ENCODE results near the gene OR51A2.
"Not testable (repeated sequence)": the region's sequence is repeated elsewhere in the genome, so short reads cannot be mapped to it uniquely, and the experiment has no call there.

Gene OR51A2, protein sequence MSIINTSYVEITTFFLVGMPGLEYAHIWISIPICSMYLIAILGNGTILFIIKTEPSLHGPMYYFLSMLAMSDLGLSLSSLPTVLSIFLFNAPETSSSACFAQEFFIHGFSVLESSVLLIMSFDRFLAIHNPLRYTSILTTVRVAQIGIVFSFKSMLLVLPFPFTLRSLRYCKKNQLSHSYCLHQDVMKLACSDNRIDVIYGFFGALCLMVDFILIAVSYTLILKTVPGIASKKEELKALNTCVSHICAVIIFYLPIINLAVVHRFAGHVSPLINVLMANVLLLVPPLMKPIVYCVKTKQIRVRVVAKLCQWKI

DNA sequence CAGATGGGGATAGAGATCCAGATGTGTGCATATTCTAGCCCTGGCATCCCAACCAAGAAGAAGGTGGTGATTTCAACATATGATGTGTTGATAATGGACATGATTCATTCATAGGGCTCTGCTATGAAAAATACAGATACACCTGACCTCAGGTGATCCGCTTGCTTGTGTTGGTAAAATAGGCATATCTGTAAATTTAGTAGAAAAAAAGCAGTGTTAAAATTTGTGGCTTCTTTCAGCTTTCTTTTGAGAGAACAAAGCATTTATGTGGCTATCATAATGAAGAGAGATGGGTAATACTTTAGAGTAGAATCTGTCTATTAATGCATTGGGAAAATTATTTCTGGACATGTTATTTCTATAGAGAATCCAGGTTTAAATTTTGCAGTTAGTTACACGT, at the start of gene OR51A2:
Gene OR51A2 (minus strand): TSS at position 101 of the 400 bp plus-strand sequence. CDS start 0 bp downstream, at position 101.
- DNase-seq = not testable (repeated sequence)

DNA sequence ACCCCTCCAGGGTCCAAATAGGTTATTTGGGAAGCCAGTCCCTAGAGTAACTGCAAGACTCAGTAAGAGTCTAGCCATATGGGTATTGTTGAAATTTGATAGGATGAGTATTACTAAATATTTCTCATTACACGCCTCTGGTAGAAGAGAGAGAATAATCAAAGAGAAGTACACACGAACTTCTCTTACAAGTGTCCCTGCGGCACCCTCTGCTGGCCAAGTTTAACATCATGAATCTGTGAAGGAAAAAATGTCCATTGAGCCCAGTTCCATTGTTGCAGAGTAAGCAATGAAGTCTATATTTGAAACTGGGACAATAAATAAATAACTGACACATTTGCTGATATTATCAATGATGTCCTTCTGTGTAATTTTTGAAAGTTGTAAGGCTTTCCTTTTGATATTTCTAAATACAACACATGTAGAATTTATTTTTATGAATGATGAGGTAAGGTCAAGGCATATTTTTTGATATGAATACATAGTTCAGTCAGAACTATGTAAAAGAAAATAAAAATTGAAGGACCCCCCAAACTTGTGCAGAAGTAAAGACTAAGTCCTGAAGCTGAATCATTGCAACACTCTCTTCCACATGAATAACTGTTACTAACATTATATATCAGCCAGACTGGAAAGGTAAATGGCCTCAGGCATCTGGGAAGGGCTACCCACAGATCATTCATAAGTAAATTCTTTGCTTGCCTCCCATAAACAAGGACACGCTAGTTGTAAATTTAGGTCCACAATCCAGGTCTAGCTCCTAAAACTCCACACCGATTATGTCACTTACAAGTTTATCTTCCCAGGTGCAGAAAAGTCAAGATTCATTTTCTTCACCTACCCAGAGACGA, 49.1 kb upstream of the OR51A2 start:
- DNase-seq = peak; percentile 51

DNA sequence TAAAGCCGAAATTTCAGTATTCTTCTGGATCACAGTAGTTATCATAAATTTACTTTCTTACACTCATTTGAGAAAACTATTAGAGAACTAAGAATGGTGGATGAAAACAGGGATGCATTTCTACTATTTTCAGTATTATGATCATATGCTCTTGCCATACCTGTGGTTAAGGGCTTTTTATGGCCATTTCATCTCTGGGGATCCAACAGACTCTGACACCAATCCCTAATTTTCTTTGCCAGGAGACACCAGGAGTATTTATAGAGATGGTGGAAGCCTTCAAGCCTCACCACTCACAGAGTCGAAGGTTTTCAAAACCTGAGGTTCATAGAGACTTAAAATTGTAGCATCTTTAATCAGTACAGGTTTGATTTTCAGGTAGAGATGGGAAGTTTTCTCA, 39.0 kb upstream of the OR51A2 start, which contains the start of gene OR51L1:
Gene OR51L1 (plus strand): TSS at position 301 of the 400 bp plus-strand sequence. CDS start 4,132 bp downstream, outside the sequence.
- no peak for DNase-seq

DNA sequence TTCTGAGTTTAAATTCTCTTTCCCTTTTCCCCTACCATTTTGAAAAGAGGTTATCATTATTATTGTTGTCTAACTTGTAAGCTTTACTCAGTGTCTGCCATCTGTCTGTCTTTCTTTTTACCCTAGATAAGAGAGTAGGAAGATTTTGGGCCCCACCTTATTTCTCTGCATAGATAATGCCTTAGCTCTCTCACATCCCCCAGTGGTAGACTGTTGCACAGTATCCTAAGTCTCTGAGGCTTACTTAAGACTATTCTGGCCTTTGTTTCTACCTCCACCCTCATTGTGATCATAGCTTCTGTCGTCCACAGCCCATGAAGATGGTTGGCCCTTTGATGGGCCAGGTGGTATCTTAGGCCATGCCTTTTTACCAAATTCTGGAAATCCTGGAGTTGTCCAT, 35.5 kb upstream of the OR51A2 start:
- DNase-seq = no peak

DNA sequence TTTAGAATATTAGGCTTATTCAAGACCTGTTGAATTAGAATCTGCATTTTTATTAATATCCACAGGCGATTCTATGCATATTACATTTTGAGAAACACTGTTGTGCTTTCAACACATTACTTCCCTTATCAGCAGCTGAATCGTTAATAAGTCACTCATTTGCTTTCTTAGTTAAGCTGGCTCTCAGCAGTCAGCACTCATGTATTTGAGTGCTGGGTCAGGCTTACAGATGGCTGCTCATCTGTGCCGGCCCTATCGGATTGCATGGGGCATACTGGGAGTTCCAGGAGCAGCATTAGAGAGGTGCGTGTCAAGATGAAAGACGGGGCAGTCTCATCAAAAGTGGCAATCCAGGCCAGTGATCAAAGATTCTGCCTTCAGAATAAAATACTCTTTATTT, 28.3 kb upstream of the OR51A2 start:
- no peak for DNase-seq

DNA sequence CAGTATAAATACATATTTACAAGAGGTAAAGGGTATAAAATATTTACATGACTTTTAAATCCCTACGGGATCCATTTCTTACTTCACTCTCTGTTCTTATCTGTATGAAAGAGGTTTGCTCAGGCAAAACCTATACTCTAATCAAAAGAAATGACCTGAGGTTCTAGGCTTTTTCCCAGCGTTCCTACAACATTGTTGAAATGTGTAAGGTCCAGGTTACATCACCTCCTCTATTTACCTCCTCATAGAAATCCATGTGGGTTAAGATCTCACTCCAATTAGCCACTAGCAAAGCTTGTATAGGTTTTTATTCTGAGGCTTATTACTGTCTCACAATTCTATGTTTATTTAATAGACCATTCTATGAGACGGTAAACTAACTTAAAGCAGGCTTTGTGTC, 27.2 kb upstream of the OR51A2 start:
- no peak for DNase-seq

DNA sequence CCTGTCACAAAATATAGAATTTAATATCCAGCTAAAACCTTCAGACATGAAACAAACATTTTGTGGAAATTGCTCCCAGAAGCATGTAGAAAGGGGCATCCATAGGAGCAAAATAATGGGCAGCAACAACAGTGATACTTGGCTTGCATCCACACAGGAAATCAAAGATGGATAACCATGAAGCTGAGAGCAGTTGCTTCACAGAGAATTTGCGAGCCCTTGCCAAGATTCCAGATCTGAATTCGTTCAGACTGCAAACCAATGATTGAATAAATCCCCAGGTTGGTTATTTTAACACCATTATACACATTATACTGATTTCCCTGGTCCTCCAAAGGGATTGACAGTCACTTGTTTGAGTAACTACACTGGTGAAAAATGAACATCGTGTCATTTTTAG, 23.5 kb upstream of the OR51A2 start:
- DNase-seq = no peak

DNA sequence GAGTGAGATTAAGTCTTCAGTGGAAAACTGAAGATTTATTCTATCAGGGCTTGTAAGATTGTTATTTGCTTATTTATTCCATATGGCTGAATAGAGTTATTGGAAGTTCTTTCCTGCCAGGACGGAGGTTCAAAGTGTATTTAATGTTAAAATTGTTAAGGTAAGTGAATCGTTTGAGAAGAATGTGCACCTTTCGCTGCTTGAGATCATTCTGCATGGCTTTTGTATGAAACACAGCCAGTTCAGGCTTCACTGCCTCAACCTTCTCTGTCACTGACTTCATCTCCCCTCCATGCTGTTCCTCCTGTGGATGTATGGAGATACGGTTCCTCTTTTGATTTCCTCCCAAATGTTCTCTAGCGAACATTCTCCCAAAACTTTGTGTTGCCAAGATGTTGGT, 19.9 kb upstream of the OR51A2 start:
- no peak for DNase-seq

DNA sequence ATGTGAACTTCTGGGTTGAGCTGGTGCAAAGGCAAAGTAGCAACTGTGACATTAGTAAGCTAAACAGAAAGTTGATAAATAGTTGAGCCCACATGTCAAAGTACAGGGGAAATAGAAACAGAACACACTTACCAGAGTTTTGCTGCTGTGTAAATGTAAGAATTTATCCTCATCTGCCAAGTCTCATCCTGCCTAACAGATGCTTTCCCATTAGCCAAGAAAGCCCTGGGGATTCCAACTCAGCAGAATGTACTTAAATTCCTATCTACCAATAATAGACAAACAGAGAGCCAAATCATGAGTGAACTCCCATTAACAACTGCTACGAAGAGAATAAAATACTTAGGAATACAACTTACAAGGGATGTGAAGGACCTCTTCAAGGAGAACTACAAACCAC, 7.3 kb upstream of the OR51A2 start:
- DNase-seq = no peak

DNA sequence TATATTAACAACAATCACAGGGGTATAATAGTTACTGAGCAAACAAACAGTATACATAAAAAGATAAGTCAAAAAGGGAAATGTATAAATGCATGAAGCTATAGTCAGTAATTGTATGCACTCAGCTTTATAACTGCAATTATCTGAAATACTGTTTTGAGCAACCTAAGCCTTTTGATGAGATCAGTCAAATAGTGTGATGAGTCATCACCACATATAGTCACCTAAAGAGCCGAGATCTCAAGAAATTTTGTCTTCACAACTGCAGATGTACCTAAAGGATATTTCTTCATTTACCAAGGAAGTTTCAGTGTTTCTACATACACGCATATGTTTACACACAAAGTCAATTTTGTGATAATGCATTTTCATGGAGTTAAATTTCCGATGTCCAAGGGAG, 5.4 kb upstream of the OR51A2 start:
- no peak for DNase-seq

DNA sequence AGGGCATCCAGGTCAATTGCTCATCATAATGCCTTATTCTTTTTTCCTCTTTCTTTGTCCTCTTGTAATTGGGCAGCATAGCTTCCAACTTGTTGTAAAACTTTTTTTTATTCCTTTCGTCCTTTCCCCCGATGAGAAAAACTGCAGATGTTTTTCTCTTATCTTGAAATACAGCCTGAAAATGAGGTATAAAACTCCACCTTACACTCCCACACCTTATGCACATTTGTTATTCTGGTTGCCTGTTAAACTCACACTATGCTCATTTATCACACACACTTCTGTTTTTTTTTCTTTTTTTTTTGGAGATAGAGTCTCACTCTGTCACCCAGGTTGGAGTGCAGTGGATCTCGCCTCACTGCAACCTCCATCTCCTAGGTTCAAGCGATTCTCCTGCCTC, 1.9 kb upstream of the OR51A2 start:
- DNase-seq = no peak

DNA sequence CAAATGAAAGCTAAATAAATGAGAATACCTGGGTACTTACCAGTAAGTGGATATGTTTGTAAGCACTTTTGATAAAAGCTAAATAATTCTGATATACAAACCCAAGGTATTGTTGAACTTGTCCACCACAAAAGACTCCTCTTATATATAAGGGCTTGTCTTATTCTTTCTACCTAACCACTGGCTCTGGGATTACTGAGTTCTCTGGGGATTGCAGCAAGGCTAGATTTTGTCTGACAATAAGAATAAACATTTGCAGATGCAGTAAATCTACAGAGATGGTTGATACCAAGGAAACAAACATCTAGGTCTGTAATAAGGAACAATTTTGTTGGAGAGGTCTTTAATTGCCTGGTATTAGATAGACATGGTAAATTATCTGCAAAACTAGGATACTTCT, 8.0 kb downstream of the OR51A2 start, which contains the start of gene OR51A4:
Gene OR51A4 (minus strand): TSS at position 101 of the 400 bp plus-strand sequence. CDS start 505 bp downstream, outside the sequence.
- DNase-seq = no peak

DNA sequence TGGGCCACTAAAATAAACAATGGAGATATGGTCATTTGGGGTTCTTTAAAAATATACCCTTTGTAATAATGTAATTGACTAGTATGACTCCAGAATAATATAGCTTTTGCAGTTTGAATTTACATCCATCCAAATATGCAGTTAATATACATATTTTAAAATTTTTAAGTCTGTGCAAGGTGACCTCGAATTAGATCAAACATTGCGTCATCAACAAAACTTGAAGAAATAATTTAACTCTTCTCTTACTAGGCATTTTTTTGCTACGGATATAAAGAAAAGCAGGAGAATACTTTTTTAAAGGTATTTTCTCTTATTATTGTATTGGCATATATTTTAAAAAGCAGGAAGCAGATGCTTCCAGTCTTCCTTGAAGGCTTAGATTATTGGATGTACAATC, 18.8 kb downstream of the OR51A2 start:
- DNase-seq = no peak

DNA sequence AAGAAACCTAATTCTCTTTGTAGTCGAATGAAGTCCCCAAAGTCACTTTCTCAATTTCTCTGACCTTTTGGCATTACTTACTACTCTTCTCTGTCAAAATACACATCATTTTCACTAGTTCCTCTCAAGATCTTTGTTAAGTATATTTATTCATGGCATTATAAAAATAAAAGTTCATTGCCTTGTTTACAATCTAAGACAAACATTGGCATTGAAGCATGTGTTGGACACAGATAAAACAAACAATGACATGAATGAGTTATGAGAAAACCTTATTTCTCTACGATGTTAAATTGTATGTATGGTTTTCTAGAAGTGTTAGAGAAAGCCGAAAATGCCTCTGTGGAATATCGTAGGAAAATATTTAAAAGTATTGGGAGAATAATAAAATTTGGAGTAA, 22.8 kb downstream of the OR51A2 start:
- no peak for DNase-seq

DNA sequence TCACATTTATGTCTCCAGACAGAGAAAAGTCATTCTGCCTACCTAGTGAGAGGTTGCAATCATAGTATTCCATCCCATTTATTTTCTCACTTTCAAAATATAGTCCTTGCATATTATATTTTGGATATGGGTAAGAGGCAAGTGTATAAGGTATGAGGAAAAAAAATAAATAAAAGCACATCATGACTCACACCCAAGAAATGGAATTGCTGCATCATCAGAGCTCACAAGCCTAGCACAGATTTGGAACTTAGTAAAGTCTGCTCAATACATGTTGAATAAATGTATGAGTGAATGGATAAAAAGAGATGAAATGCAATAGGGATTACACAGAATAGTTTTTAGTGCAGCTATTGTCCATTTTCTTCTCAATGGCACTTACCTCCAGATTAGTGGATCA, 28.9 kb downstream of the OR51A2 start:
- no peak for DNase-seq

DNA sequence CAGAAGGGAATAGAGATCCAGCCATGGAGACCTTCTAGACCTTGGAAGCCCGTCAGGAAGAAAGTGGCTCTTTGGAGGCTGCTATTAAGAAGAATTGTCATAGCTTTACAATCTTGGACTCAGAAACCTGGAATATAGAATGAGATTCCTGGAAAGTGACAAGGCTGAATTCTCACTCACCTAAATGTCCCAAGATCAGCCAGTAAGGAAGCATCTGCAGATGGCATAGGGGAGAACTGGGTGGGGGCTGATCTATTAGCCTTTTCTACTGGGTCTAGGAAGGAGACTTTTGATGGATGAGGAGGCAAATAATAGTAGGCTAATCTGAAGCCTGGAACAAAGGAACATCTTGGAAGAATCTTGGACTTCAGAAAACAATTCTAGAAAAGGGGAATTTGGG, 31.3 kb downstream of the OR51A2 start, which contains the start of gene OR51G1:
Gene OR51G1 (minus strand): TSS at position 101 of the 400 bp plus-strand sequence. CDS start 0 bp downstream, at position 101.
- no peak for DNase-seq

DNA sequence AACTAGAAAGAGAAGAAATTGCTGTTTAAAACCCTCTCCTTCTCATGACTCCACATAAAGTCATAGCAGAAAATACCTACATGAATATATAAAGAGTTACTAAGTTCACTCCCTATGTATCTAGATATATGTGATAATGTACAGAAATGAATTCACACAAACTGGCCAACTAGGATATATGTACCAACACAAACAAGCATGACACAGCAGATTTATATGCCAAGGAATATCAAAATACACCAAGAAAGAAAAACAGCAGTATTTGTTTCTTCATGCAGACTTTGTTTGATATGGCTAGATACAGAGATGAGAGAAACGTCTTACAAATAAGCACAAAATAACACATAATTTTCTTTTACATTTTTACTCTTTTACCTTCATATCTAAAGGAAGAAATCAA, 33.2 kb downstream of the OR51A2 start:
- no peak for DNase-seq

DNA sequence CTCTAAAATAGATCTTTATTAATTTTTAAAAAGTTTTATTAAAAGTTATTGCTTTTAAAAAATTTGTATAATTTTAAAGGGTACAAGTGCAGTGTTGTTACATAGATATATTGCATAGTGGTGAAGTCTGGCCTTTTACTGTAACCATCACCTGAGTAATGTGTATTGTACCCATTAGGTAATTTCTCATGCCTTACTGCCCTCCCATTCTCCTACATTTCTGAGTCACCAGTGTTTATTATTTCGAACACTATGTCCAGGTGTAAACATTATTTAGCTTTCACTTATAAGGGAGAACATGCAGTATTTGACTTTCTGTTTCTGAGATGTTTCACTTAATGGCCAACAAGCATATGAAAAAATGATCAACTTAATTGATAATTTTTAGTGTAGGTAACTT, 33.7 kb downstream of the OR51A2 start:
- no peak for DNase-seq

DNA sequence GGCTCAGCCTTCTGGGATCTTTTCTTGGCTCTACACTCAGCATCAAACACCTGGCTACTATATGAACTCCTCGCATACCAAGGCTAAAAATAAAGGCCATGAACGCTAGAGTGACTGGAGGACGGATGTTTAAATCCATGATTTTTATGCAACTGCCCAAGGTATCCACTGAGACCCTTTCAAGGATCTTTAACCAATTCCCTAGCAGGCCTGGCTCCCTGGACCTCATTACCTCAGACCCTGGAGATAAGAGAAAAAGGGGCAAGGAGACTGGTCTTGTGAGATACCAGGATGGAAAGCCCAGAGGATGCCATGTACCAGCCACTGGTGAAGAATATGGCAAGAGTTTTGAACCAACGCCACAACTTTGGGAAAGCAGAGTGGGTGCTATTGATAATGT, 36.3 kb downstream of the OR51A2 start, which contains the start of gene OR51G2:
Gene OR51G2 (minus strand): TSS at position 101 of the 400 bp plus-strand sequence. CDS start 3,687 bp downstream, outside the sequence.
- no peak for DNase-seq

DNA sequence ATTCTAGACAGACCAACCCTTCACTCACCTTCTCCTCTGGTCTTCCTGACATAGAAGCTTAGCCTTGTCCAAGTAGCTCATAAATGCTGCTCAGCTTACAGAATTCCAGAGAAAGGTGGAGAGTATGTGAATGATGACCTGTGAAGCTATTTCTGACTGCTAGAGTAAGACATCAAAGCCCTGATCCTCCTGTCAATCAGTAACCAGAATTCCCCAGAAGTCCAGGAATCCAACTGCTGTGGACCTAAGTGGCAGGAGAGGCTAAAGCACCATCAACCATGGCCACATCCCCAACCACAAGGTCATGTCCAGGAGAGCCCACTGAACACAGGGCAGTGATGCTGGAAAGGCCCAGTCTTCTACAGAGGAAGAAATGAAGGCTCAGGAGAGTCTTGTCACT, 38.9 kb downstream of the OR51A2 start:
- DNase-seq = no peak
